RKO (cell line): ENCODE measurements around the gene PRICKLE4.

ENCODE experiments used
- DNase-seq: peaks from one replicate; pipeline ENCODE4 v3.0.0-alpha.2; 2016; ENCODE audit warnings: low spot score

The PRICKLE4 gene

GRCh38 chr6:41780551-41781365 lies at the start of gene PRICKLE4:
Gene PRICKLE4, plus strand, starts transcription at chr6:41780782. Its CDS starts 2,692 bp downstream, at chr6:41783474.
- peak; percentile 59 for DNase-seq

- no peak for DNase-seq
Observed at GRCh38 chr6:41731561-41732086, 49.0 kb upstream of the PRICKLE4 start.

GRCh38 chr6:41732149-41732548 lies 48.4 kb upstream of the PRICKLE4 start:
- DNase-seq = no peak

GRCh38 chr6:41732591-41733359 lies 47.8 kb upstream of the PRICKLE4 start:
- DNase-seq = no peak

- no peak for DNase-seq
Observed at GRCh38 chr6:41733360-41733706, 47.2 kb upstream of the PRICKLE4 start.

- peak; percentile 71 for DNase-seq
Observed at GRCh38 chr6:41733707-41734665, 46.6 kb upstream of the PRICKLE4 start.

- DNase-seq = peak; percentile 71
Observed at GRCh38 chr6:41734666-41735426, 45.7 kb upstream of the PRICKLE4 start.

- peak; percentile 89 for DNase-seq
Observed at GRCh38 chr6:41735427-41736185, 45.0 kb upstream of the PRICKLE4 start, which contains the start of gene TFEB. Gene TFEB, minus strand, starts transcription at chr6:41735608. Its CDS starts 44,395 bp downstream, at chr6:41691213.

- no peak for DNase-seq
Observed at GRCh38 chr6:41736186-41736733, 44.3 kb upstream of the PRICKLE4 start.

- DNase-seq = no peak
Observed at GRCh38 chr6:41736800-41737555, 43.6 kb upstream of the PRICKLE4 start.

GRCh38 chr6:41737591-41738130 lies 42.9 kb upstream of the PRICKLE4 start:
- no peak for DNase-seq

GRCh38 chr6:41739041-41739440 lies 41.5 kb upstream of the PRICKLE4 start:
- no peak for DNase-seq

- no peak for DNase-seq
Observed at GRCh38 chr6:41740366-41741162, 40.0 kb upstream of the PRICKLE4 start.

GRCh38 chr6:41741625-41742490 lies 38.7 kb upstream of the PRICKLE4 start:
- no peak for DNase-seq

- no peak for DNase-seq
Observed at GRCh38 chr6:41743406-41744235, 37.0 kb upstream of the PRICKLE4 start.

GRCh38 chr6:41744236-41744787 lies 36.3 kb upstream of the PRICKLE4 start:
- no peak for DNase-seq
